Activated naive CD4-positive, alpha-beta T cell treated with anti-CD3 and anti-CD28 coated beads, Interleukin-2, amount 50 U/mL, for 72 hours (primary cell): ENCODE results near the gene ZSCAN29. TPM values are rescaled to one million over a fixed set of nuclear protein-coding genes. Genes with fewer than 3 reads are reported as not detected.
"Not testable (repeated sequence)": the region's sequence is repeated elsewhere in the genome, so short reads cannot be mapped to it uniquely, and the experiment has no call there.

Experiments
- ATAC-seq, 2 donors: fragments of 150-1000 bp; cut with Tn5 transposase; 2 replicates each; pipeline ENCODE4 v1.10.0; 2021; ENCODE audit warnings: mild to moderate bottlenecking in 2 of 2, moderate library complexity in 2 of 2
- DNase-seq, 2 donors: peaks; one replicate each; pipeline ENCODE4 v3.0.0; 2021 to 2022; ENCODE audit warnings: low spot score in 2 of 2
- H3K27ac Mint-ChIP-seq, 2 donors: one replicate each; pipeline ENCODE4 v1.8.0; 2022; ENCODE audit warnings: mild to moderate bottlenecking in 2 of 2, mixed read lengths in 2 of 2
- H3K36me3 Mint-ChIP-seq, 2 donors: one replicate each; pipeline ENCODE4 v1.8.0; 2022; ENCODE audit warnings: mixed read lengths in 2 of 2
- H3K9me3 Mint-ChIP-seq, 2 donors: one replicate each; pipeline ENCODE4 v1.8.0; 2022; ENCODE audit warnings: mixed read lengths in 2 of 2
- total RNA-seq, 2 donors: library from RNA; stranded (reverse); gene quantifications; one replicate each; pipeline ENCODE4 v1.2.3, GENCODE V29; 2022

ZSCAN29 gene
- total RNA-seq: 10 to 100 TPM; 17.0 to 22.7 TPM

DNA sequence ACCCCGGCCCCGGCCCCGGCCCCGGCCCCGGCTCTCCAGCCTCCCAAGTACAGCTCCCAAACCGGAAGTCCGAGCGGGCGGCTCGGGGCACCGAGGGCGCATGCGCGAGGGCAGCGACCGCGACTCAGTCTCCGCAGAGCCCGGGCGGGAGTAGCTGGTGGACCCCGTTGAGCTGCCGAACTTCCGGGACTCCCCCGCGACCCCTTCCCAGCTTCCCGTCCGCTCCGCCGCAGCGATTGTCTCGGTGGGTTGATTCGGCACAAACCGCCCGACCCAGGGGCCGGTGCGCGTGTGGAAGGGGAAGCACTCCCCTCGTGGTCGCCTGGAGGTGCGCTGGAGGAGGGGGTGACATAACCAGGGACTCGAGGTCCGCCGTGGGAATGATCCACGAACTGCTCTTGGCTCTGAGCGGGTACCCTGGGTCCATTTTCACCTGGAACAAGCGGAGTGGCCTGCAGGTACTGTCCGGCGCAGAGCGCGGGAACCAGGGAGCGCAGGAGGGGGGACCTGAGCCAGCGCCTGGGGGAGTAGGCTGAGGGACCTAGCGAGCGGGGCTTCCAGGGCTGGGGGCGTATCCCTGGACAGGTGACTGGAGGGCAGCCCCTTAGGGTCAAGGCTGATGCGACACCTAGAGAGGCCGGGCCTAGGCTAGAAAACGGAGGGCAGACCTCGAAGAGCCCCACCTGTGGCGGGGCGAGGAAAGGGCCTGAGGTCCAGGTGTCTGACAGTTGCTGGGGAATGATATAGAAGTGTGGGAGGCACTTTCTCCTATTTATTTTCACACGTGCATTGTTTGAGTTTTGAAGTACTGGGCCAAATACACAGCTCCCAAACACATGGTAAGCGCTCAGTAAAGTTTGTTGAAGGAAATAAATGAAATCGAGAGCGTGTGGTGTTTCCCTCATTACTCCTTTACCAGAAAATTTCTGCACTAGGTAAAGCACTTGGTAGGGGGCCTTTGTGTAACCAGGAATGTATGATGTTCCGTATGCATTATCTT is at the start of gene ZSCAN29, which contains the start of gene TUBGCP4:
TSS of gene ZSCAN29 (minus strand) at position 69 of the 1,000 bp plus-strand sequence. CDS start 1,130 bp downstream, outside the sequence.
TSS of gene TUBGCP4 (plus strand) at position 127 of the 1,000 bp plus-strand sequence. CDS start at position 381, 254 bp downstream.
- peaks cover 11 to 13% of the 10 kb centered on the region in 2 donors for H3K9me3 Mint-ChIP-seq
- peaks cover 41 to 47% of the 10 kb centered on the region in 2 donors for H3K36me3 Mint-ChIP-seq
- peak within 1 kb of the TSS; percentile 93 to 96 for H3K27ac Mint-ChIP-seq
- ATAC-seq (peak; percentile 92 to 93), DNase-seq (peak; percentile 83 to 91)

DNA sequence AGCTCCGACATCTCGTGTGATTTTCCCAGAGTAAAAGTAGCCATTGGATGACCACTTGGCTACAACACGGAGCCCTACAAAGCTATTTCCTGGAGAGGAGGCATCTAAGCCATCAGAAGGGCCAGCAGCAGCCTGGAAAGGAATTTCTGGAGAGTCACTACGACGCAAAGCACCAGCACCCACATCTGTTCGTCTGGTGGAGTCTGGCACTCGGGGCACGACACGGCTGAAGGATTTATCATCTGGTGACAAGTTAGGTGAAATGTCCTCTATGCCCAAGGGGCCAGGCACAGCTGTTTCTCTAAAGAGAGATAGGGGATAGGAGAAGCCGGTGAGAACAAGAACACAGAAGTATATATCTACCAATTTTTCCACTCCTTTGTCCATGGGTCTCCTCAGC is 49.6 kb upstream of the ZSCAN29 start:
- ATAC-seq: no peak
- Mint-ChIP-seq H3K36me3 (peaks cover 0 to 4% of the 10 kb centered on the region in 2 donors), H3K9me3 (no peaks in the 10 kb centered on the region), H3K27ac (no peak overlapping the region)
- no peak for DNase-seq

DNA sequence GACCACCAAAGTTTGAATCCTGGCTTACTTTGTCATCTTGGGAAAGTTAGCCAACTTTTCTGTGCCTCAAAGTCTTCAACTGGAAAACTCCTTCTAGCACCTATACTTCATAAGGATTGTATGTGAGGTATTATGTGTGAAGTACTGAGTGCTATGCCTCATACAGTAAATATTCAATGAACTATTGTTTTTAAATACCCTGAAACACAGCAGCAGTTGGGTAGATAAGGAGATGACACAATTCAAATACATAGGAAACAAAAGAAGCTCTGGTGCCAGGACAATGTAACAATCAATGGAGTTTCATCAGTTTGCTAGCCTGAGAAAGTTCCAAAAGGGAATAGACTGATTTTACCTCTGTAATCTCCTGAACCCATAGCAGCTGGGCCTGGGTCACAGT is 43.4 kb upstream of the ZSCAN29 start:
- peak overlapping the region; percentile 5 to 63 for H3K27ac Mint-ChIP-seq
- ATAC-seq: no peak
- H3K9me3 Mint-ChIP-seq: no peaks in the 10 kb centered on the region
- H3K36me3 Mint-ChIP-seq: peaks cover 0 to 10% of the 10 kb centered on the region in 2 donors
- DNase-seq: no peak

DNA sequence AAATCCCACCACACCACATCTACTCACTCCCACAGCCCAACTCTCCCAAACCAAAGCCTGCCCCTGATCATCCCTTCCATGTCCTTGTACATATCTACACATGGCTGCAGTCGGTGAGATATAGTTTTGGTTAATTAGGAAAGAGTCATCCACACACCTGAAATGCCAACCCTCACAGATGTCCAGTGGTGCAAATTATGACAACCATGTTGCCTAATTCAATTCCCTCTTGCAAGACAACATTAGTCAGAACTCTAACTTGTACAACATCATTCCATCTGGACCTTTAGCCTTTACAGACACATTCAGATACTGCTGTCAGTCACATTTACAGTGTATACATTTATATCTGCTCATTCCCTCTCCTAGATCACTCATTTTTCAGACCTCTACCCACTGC is 41.3 kb upstream of the ZSCAN29 start:
- peak overlapping the region in 1 of 2 donors; percentile 86 for H3K27ac Mint-ChIP-seq
- H3K9me3 Mint-ChIP-seq: no peaks in the 10 kb centered on the region
- DNase-seq: no peak
- peaks cover 0 to 11% of the 10 kb centered on the region in 2 donors for H3K36me3 Mint-ChIP-seq
- ATAC-seq: no peak

DNA sequence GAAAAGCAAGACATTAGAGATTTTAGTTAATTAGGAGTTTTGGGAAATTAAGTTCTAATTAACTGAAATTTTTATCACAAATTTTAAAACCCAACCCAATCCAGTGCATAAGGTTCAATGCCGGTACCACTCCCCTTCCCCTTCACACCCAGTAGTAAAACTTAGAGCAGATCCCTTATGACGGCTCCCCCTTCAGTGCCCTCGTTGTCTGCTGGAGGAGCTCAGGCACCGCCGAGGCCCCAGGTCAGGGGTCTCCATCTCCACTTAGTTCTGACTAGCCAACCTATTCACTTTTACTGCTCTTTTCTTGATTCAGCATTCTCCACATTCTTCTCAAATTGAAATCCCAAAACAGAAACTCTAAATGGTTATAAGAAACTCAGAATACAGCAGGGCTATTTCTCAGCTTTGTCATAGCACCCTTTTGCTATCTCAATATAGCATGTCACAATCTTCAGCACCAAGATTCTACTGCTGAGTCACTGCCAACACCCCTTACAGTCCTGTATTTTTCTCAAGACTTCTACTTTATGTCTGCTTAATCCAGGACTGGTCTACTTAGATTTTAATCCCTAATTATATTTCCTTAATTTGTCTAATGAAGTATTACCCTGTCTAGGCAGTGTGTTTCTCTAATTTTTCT is 39.9 kb upstream of the ZSCAN29 start:
- no peaks in the 10 kb centered on the region for H3K9me3 Mint-ChIP-seq
- H3K36me3 Mint-ChIP-seq: peaks cover 0 to 11% of the 10 kb centered on the region in 2 donors
- no peak for ATAC-seq
- peak overlapping the region in 1 of 2 donors; percentile 32 for H3K27ac Mint-ChIP-seq
- DNase-seq: no peak

DNA sequence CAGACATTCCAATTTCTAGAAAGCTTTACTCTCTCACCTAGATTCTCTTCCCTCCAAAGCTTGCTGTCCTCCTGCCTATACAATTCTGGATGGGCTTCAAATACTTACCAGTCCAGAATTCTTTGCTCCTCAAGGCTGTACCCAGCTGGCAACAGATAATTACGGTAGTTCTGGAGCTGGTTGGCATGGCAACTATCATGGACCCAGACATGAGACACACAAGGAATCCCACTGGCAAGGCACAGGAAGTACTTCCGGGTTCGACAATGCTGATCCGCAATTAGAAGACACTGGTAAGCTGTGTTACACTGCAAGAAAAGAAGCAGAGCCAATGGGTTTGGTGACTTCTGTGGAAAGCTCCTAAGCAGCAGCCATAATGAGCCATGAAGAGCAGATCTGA is 37.9 kb upstream of the ZSCAN29 start:
- DNase-seq (no peak), ATAC-seq (no peak)
- Mint-ChIP-seq H3K27ac (peak overlapping the region in 1 of 2 donors; percentile 16), H3K36me3 (peaks cover 0 to 6% of the 10 kb centered on the region in 2 donors), H3K9me3 (no peaks in the 10 kb centered on the region)

DNA sequence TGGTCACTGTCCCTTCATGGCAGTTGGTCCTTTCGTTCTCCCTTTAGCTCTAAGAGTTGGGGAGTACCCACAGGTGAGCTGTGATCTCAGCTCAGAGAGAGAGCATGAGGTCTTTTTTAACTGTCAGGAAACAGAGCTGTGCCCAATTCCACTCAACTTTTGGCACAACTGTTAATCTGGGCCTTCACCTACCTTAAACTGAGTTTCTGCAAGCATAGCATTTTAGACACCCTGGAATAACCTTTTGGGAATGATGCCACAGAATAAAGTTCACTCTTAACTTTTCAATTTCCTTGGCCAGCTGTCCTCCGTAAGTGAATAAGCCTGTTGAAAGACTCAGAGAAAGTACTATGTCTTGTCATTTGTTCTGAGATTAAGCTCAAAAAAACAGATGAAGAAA is 36.0 kb upstream of the ZSCAN29 start:
- no peak for ATAC-seq
- Mint-ChIP-seq H3K36me3 (peaks cover 0 to 6% of the 10 kb centered on the region in 2 donors), H3K9me3 (no peaks in the 10 kb centered on the region), H3K27ac (no peak overlapping the region)
- DNase-seq: no peak

DNA sequence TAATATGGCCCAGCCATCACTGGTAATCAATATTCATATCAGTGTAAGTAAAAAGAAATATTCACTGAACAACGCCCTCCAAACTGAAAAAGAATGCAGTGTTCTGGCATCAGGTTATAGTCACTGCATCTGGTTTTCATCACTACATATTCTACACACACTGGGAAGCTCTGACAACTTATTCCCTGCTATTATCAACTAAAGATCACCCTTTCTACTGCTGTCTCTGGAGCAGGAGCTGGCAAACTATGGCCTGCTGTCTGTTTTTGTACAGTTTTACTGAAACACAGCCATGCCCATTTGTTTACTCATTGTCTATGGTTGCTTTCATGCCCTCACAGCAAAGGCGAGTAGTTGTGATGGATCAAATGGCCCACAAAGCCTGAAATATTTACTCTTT is 35.3 kb upstream of the ZSCAN29 start:
- ATAC-seq: no peak
- Mint-ChIP-seq H3K27ac (no peak overlapping the region), H3K9me3 (no peaks in the 10 kb centered on the region), H3K36me3 (peaks cover 0 to 8% of the 10 kb centered on the region in 2 donors)
- DNase-seq: no peak

DNA sequence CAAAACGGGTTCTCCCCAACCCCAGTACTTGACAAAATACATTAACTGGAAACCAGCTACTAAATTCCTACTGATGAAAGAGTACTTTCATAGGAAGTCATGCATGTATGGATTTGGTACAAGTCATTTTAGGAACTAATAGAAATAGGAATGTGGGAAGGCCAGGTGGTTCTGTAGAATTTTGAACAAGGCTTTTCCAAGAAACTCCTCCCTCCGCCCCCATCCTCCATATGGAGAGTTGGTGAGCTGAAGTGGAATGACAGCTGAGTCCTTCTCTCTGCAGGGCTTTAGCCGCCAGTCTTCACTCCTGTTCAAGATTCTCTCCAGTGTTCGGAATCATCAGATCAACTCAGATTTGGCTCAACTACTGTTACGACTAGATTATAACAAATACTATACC is 33.3 kb upstream of the ZSCAN29 start:
- Mint-ChIP-seq H3K36me3 (peaks cover 4 to 10% of the 10 kb centered on the region in 2 donors), H3K27ac (peak overlapping the region in 1 of 2 donors; percentile 94), H3K9me3 (no peaks in the 10 kb centered on the region)
- ATAC-seq: no peak
- DNase-seq: no peak

DNA sequence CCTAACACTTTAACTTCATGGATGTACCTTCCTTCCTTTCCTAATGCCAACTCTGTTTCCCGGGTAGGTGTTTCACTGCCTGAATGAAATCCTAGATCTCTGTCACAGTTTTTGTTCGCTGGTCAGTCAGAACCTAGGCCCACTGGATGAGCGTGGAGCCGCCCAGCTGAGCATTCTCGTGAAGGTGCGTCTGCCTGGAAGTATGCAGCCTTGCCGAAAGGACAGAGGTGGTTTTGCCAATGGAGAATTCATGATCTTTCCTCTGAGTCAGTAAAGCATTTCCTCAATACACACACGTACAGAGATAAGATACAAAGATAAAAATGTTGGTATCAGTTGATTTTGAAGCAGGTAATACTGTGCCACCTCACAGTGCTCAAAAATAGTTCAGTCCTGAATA is 32.8 kb upstream of the ZSCAN29 start:
- peaks cover 4 to 9% of the 10 kb centered on the region in 2 donors for H3K36me3 Mint-ChIP-seq
- DNase-seq (no peak), ATAC-seq (no peak)
- no peak overlapping the region for H3K27ac Mint-ChIP-seq
- no peaks in the 10 kb centered on the region for H3K9me3 Mint-ChIP-seq

DNA sequence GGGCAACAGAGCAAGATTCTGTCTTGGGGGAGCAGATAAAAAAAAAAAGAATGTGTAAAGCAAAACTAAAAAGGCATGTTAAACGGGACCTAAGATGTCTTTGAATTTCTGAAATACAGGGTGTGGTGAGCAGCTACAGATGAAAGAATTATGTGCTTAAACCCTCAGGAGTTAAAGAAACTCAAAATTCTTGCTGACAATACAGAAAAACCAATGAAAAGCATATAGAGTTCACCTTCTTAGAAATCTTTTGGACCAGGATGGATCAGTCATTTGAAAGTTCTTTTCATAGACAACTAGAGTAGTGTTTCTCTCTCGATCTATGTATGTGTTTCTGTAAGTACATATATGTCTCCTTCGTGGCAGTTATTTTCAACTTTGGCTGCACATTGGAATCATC is 31.4 kb upstream of the ZSCAN29 start:
- DNase-seq (no peak), ATAC-seq (no peak)
- peaks cover 4 to 5% of the 10 kb centered on the region in 2 donors for H3K36me3 Mint-ChIP-seq
- H3K9me3 Mint-ChIP-seq: no peaks in the 10 kb centered on the region
- no peak overlapping the region for H3K27ac Mint-ChIP-seq

DNA sequence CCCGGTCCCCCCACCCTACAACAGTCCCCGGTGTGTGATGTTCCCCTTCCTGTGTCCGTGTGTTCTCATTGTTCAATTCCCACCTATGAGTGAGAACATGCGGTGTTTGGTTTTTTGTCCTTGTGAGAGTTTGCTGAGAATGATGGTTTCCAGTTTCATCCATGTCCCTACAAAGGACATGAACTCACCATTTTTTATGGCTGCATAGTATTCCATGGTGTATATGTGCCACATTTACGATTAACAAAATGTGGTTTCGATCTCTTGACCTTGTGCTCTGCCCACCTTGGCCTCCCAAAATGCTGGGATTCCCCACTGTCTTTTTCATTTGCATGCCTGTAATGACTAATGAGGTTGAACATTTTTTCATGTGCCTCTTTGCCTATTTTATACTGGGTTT is 22.7 kb upstream of the ZSCAN29 start:
- not testable (repeated sequence) for H3K9me3 Mint-ChIP-seq, H3K27ac Mint-ChIP-seq, ATAC-seq, DNase-seq
- H3K36me3 Mint-ChIP-seq: peaks cover 16 to 31% of the 10 kb centered on the region in 2 donors

DNA sequence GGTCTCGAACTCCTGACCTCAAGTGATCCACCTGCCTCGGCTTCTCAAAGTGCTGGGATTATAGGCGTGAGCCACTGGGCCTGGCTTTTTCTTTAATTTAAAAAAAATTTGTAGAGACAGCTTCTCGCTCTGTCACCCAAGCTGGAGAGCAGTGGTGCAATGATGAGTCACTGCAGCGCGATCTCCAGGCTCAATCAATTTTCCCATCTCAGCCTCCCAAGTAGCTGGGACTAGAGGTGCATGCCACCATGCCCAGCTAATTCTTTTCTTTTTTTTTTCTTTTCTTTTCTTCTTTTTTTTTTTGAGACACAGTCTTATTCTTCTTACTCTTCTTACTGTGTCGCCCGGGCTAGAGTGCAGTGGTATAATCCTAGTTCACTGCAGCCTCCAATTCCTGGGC is 19.9 kb upstream of the ZSCAN29 start:
- peak overlapping the region in 1 of 2 donors; percentile 51 for H3K27ac Mint-ChIP-seq
- ATAC-seq (no peak), DNase-seq (no peak)
- peaks cover 16 to 32% of the 10 kb centered on the region in 2 donors for H3K36me3 Mint-ChIP-seq
- H3K9me3 Mint-ChIP-seq: no peaks in the 10 kb centered on the region

DNA sequence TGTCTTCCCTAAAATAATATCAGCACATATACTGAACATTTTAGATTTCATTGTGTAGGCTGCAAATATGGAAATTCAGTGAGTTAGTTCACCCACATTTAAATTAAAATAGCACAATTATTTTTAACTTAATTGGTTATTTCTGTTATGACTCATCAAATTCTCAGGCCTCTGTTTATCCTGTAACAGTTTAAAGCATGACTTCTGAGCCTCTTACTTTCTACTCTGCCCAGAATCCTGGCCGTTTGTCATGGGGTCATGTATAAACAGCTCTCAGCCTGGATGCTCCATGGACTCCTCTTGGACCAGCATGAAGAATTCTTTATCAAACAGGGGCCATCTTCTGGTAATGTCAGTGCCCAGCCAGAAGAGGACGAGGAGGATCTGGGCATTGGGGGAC is 12.2 kb upstream of the ZSCAN29 start:
- H3K36me3 Mint-ChIP-seq: peaks cover 15 to 16% of the 10 kb centered on the region in 2 donors

DNA sequence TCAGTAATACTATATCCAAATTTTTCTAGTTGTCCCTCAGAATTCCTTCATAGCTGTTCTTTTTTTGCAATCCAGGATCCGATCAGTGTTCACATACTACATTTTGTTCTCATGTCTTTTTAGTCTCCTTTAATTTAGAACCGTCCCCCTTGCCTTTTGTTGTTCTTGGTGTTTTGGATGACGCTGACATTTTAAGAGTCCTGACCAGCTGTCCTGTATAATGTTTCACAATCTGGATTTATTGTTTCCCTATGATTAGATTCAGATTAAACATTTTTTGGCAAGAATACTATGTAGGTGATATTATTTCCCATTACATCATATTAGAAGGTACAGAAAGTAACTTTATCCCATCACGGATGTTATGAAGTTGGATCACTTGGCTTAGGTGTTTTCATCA is 11.5 kb upstream of the ZSCAN29 start:
- no peak overlapping the region for H3K27ac Mint-ChIP-seq
- no peaks in the 10 kb centered on the region for H3K9me3 Mint-ChIP-seq
- DNase-seq (no peak), ATAC-seq (no peak)
- H3K36me3 Mint-ChIP-seq: peaks cover 22 to 23% of the 10 kb centered on the region in 2 donors

More for the DNA sequence above, 12.2 kb upstream of the ZSCAN29 start:
- H3K27ac Mint-ChIP-seq: no peak overlapping the region
- ATAC-seq (no peak), DNase-seq (no peak)
- no peaks in the 10 kb centered on the region for H3K9me3 Mint-ChIP-seq

DNA sequence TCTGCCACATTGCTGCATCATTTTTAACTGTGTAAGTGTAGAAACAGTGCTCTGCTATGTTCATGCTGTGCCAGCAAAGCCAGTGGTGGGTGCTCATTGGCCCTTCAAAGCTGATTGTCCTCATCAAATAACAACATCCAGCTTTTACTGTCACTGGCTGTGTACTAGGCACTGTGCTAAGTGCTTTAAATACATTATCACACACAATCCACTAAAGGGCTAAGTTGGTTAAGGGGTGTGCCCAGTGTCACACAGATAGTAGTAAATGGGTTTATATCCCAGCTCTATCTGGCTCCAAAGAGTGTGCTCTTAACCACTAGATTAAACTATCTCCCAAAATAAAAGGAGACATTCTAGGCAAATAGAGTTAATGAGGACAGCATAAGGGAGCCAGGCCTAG is 7.8 kb upstream of the ZSCAN29 start:
- no peak for DNase-seq
- ATAC-seq: no peak
- H3K36me3 Mint-ChIP-seq: peaks cover 15 to 25% of the 10 kb centered on the region in 2 donors
- no peak overlapping the region for H3K27ac Mint-ChIP-seq
- H3K9me3 Mint-ChIP-seq: no peaks in the 10 kb centered on the region
